Measurements from ENCODE around the gene AGO4. TPM values are rescaled to one million over a fixed set of nuclear protein-coding genes. Genes with fewer than 3 reads are reported as not detected.

The AGO4 gene
- total RNA-seq, 1 experiment from 2014 or later = 6.1 TPM

- no peaks in the 10 kb centered on the region for H3K27me3 ChIP-seq (ENCODE audit: insufficient read depth, low read length)
- intact Hi-C loops (cut with micrococcal nuclease) = no loop called here
- no peaks in the 10 kb centered on the region for H3K9me2 ChIP-seq (ENCODE audit: insufficient read depth)
- no peak overlapping the region for H3K4me2 ChIP-seq (ENCODE audit: low read length)
- H3K79me2 ChIP-seq (ENCODE audit: insufficient read depth, low read length) = peaks cover 34% of the 10 kb centered on the region
- no peak for DNase-seq (ENCODE audit: low read depth, low spot score)
- no peaks in the 10 kb centered on the region for H3K36me3 ChIP-seq (ENCODE audit: control insufficient read depth in 1 of 2, insufficient read depth in 2 of 2, low read length in 2 of 2)
- RAD21 ChIA-PET (ENCODE audit: low non-redundant PET in 1 of 2, low total read pairs in 2 of 2, uncharacterized antibody in 2 of 2, unreplicated experiment in 2 of 2) = no interaction called here
- H4K20me1 ChIP-seq (ENCODE audit: insufficient read depth) = no peaks in the 10 kb centered on the region
- H3K9me3 ChIP-seq (ENCODE audit: control insufficient read depth in 1 of 2, insufficient read depth in 1 of 2, low read depth in 1 of 2, low read length in 2 of 2) = no peaks in the 10 kb centered on the region
- TF ChIP-seq EZH2phosphoT487 (IDR thresholded peaks at IDR 0.05; ENCODE audit: borderline replicate concordance) = no peak
- TF ChIP-seq REST (IDR thresholded peaks at IDR 0.05; ENCODE audit: low read depth) = no peak; the same call in 1 of the 2 replicates
- TF ChIP-seq CTCF (IDR thresholded peaks at IDR 0.05 in 2 of 3, conservative IDR thresholded peaks at IDR 0.05 in 1 of 3; ENCODE audit: borderline replicate concordance in 1 of 3, insufficient read depth in 1 of 3, low read depth in 2 of 3, low read length in 2 of 3) = no peak
- TF ChIP-seq POLR2A (IDR thresholded peaks at IDR 0.05; ENCODE audit: borderline replicate concordance, extremely low read depth, insufficient read depth, insufficient read length) = no peak
- TF ChIP-seq ZNF274 (IDR thresholded peaks at IDR 0.05; ENCODE audit: low read depth, low read length) = no peak
- no peak for TF ChIP-seq CBX3 (IDR thresholded peaks at IDR 0.05; ENCODE audit: low read depth)
- no peak for TF ChIP-seq FOSL1 (IDR thresholded peaks at IDR 0.05; ENCODE audit: low read depth)
- no peak for ATAC-seq
- no peak overlapping the region for H3K9ac ChIP-seq (ENCODE audit: low read length)
- BruUV-seq (replicated peaks) = no TSS peak
- H3K27ac ChIP-seq (ENCODE audit: low read depth, low read length) = no peak overlapping the region
- no peak overlapping the region for H3K4me3 ChIP-seq (replicated peaks in 1 of 2; ENCODE audit: low read depth in 1 of 2, low read length in 2 of 2)
- POLR2A ChIA-PET = no interaction called here
- H2AFZ ChIP-seq (ENCODE audit: low read depth, low read length, poor library complexity, severe bottlenecking) = no peak overlapping the region
- H3K4me1 ChIP-seq (ENCODE audit: control insufficient read depth in 1 of 2, insufficient read depth in 2 of 2, low read length in 2 of 2) = peaks cover 0 to 28% of the 10 kb centered on the region in 2 experiments; a peak in 3 of 4 replicates
- CTCF ChIA-PET = no interaction called here
Observed at GRCh38 chr1:35881850-35882273, 74.0 kb downstream of the AGO4 start.
